Stimulated activated CD4-positive, alpha-beta T cell treated with anti-CD3 and anti-CD28 coated beads, Interleukin-12 subunit alpha, Interleukin-12 subunit beta, amount 100 ng/mL, for 4 hours (primary cell): ENCODE measurements around the gene PNLIP.

Experiments
- DNase-seq: peaks from one replicate; pipeline ENCODE4 v3.0.0-alpha.2; 2020

Gene PNLIP

GRCh38 chr10:116587878-116588591 lies 42.3 kb downstream of the PNLIP start:
- no peak for DNase-seq

- no peak for DNase-seq
Measured at GRCh38 chr10:116588995-116589394, 43.3 kb downstream of the PNLIP start.

- DNase-seq = no peak
Measured at GRCh38 chr10:116589926-116590325, 44.2 kb downstream of the PNLIP start.

- no peak for DNase-seq
Measured at GRCh38 chr10:116590590-116591444, 45.1 kb downstream of the PNLIP start, which contains the start of gene PNLIPRP1. Gene PNLIPRP1, plus strand, starts transcription at chr10:116590959. Its CDS starts 171 bp downstream, at chr10:116591130.

- DNase-seq = no peak
Measured at GRCh38 chr10:116593139-116593740, 47.5 kb downstream of the PNLIP start.

- DNase-seq = no peak
Measured at GRCh38 chr10:116594525-116595035, 48.8 kb downstream of the PNLIP start.

GRCh38 chr10:116596062-116596461 lies 50.3 kb downstream of the PNLIP start:
- no peak for DNase-seq

GRCh38 chr10:116597543-116597942 lies 51.8 kb downstream of the PNLIP start:
- DNase-seq = no peak

GRCh38 chr10:116598329-116598728 lies 52.6 kb downstream of the PNLIP start:
- DNase-seq = no peak

GRCh38 chr10:116599991-116600390 lies 54.3 kb downstream of the PNLIP start:
- DNase-seq = no peak

GRCh38 chr10:116602648-116603400 lies 57.1 kb downstream of the PNLIP start:
- DNase-seq = no peak

GRCh38 chr10:116606061-116606483 lies 60.3 kb downstream of the PNLIP start:
- no peak for DNase-seq

GRCh38 chr10:116607336-116607735 lies 61.6 kb downstream of the PNLIP start:
- no peak for DNase-seq

GRCh38 chr10:116608686-116609594 lies 63.2 kb downstream of the PNLIP start:
- no peak for DNase-seq

- DNase-seq = no peak
Measured at GRCh38 chr10:116610443-116611152, 64.9 kb downstream of the PNLIP start.

- DNase-seq = no peak
Measured at GRCh38 chr10:116611153-116611545, 65.4 kb downstream of the PNLIP start.

- DNase-seq = no peak
Measured at GRCh38 chr10:116612107-116612769, 66.5 kb downstream of the PNLIP start.

- no peak for DNase-seq
Measured at GRCh38 chr10:116613471-116613870, 67.7 kb downstream of the PNLIP start.

GRCh38 chr10:116614796-116615195 lies 69.1 kb downstream of the PNLIP start:
- no peak for DNase-seq

GRCh38 chr10:116615199-116615776 lies 69.6 kb downstream of the PNLIP start:
- no peak for DNase-seq
